ENCODE data around the gene RPRD1B. TPM values are rescaled to one million over a fixed set of nuclear protein-coding genes. Genes with fewer than 3 reads are reported as not detected.

Gene RPRD1B
- total RNA-seq, 2 donors from 2014 or later = 22.1 to 29.6 TPM

- peaks cover 15% of the 10 kb centered on the region for H3K36me3 ChIP-seq (ENCODE audit: control insufficient read depth, insufficient read depth, low read length)
- H3K9ac ChIP-seq (ENCODE audit: extremely low read depth, low read length, poor library complexity, severe bottlenecking) = no peak overlapping the region
- DNase-seq = no peak
- Mint-ChIP-seq H3K4me1 (peaks cover 4% of the 10 kb centered on the region), H3K9me3 (peaks cover 16% of the 10 kb centered on the region), H3K36me3 (ENCODE audit: low read depth) (peaks cover 23% of the 10 kb centered on the region), H3K4me3 (no peak overlapping the region), H3K27ac (no peak overlapping the region), H3K27me3 (ENCODE audit: insufficient read depth) (no peaks in the 10 kb centered on the region)
- H3K27ac ChIP-seq (ENCODE audit: low read depth, low read length) = no peak overlapping the region
- H3K27me3 ChIP-seq (ENCODE audit: control insufficient read depth, insufficient read depth, low read length, poor library complexity, severe bottlenecking) = no peaks in the 10 kb centered on the region
- no peak overlapping the region for H3K4me3 ChIP-seq (ENCODE audit: low read length)
- TF ChIP-seq, protein P1, sequence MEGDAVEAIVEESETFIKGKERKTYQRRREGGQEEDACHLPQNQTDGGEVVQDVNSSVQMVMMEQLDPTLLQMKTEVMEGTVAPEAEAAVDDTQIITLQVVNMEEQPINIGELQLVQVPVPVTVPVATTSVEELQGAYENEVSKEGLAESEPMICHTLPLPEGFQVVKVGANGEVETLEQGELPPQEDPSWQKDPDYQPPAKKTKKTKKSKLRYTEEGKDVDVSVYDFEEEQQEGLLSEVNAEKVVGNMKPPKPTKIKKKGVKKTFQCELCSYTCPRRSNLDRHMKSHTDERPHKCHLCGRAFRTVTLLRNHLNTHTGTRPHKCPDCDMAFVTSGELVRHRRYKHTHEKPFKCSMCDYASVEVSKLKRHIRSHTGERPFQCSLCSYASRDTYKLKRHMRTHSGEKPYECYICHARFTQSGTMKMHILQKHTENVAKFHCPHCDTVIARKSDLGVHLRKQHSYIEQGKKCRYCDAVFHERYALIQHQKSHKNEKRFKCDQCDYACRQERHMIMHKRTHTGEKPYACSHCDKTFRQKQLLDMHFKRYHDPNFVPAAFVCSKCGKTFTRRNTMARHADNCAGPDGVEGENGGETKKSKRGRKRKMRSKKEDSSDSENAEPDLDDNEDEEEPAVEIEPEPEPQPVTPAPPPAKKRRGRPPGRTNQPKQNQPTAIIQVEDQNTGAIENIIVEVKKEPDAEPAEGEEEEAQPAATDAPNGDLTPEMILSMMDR (conservative IDR thresholded peaks at IDR 0.05) = no peak
- no peaks in the 10 kb centered on the region for H3K4me1 ChIP-seq (ENCODE audit: control insufficient read depth, insufficient read depth, low read length)
- WGBS, 2 experiments (ENCODE audit: insufficient coverage in 1 of 2, insufficient read length in 1 of 2) = 89 to 94% methylated on average over 5 of the region's 5 CpGs
- peaks cover 15% of the 10 kb centered on the region for H3K9me3 ChIP-seq (ENCODE audit: control insufficient read depth, low read length)
These were observed 10.2 kb upstream of the RPRD1B start for GRCh38 chr20:38023181-38024001.

- H3K4me1 Mint-ChIP-seq = peaks cover 4% of the 10 kb centered on the region
- Histone ChIP-seq H3K9ac (ENCODE audit: extremely low read depth, low read length, poor library complexity, severe bottlenecking) (no peak overlapping the region), H3K4me3 (ENCODE audit: low read length) (no peak overlapping the region), H3K27me3 (ENCODE audit: control insufficient read depth, insufficient read depth, low read length, poor library complexity, severe bottlenecking) (no peaks in the 10 kb centered on the region), H3K4me1 (ENCODE audit: control insufficient read depth, insufficient read depth, low read length) (no peaks in the 10 kb centered on the region), H3K9me3 (ENCODE audit: control insufficient read depth, low read length) (peaks cover 4% of the 10 kb centered on the region), H3K36me3 (ENCODE audit: control insufficient read depth, insufficient read depth, low read length) (peaks cover 4% of the 10 kb centered on the region), H3K27ac (ENCODE audit: low read depth, low read length) (no peak overlapping the region)
- TF ChIP-seq, protein P1 (conservative IDR thresholded peaks at IDR 0.05) = no peak
- DNase-seq = no peak
- H3K4me3 Mint-ChIP-seq = no peak overlapping the region
- H3K27ac Mint-ChIP-seq = no peak overlapping the region
- 92 to 94% methylated on average over 3 to 5 of the region's 5 CpGs for WGBS, 2 experiments (ENCODE audit: insufficient coverage in 1 of 2, insufficient read length in 1 of 2)
- H3K27me3 Mint-ChIP-seq (ENCODE audit: insufficient read depth) = no peaks in the 10 kb centered on the region
- H3K36me3 Mint-ChIP-seq (ENCODE audit: low read depth) = peaks cover 18% of the 10 kb centered on the region
- H3K9me3 Mint-ChIP-seq = peaks cover 5% of the 10 kb centered on the region
These were observed 9.1 kb upstream of the RPRD1B start for GRCh38 chr20:38024496-38024895.

DNA sequence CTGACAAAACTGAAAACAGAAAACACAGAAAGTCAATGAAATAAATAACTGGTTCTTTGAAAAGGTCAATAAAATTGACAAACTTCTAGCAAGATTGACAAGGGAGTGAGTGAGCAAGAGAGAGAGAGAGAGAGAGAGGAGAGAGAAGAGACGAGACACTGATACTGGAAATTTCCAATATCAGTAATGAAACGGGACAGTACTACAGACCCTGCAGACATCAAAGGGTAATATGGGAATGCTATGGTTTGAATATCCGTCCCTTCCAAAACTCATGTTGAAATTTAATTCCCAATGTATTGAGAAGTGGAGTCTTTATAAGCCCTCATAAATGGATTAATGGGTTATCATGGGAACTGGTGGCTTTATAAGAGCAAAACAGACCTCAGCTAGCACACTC lies 4.1 kb upstream of the RPRD1B start:
- Histone ChIP-seq H3K27me3 (ENCODE audit: control insufficient read depth, insufficient read depth, low read length, poor library complexity, severe bottlenecking) (no peaks in the 10 kb centered on the region), H3K9me3 (ENCODE audit: control insufficient read depth, low read length) (no peaks in the 10 kb centered on the region), H3K36me3 (ENCODE audit: control insufficient read depth, insufficient read depth, low read length) (no peaks in the 10 kb centered on the region), H3K4me3 (ENCODE audit: low read length) (no peak overlapping the region), H3K4me1 (ENCODE audit: control insufficient read depth, insufficient read depth, low read length) (no peaks in the 10 kb centered on the region), H3K9ac (ENCODE audit: extremely low read depth, low read length, poor library complexity, severe bottlenecking) (no peak overlapping the region), H3K27ac (ENCODE audit: low read depth, low read length) (no peak overlapping the region)
- TF ChIP-seq, protein P1 (conservative IDR thresholded peaks at IDR 0.05) = no peak
- Mint-ChIP-seq H3K27ac (no peak overlapping the region), H3K9me3 (no peaks in the 10 kb centered on the region), H3K4me3 (no peak overlapping the region), H3K36me3 (ENCODE audit: low read depth) (peaks cover 24% of the 10 kb centered on the region), H3K27me3 (ENCODE audit: insufficient read depth) (no peaks in the 10 kb centered on the region), H3K4me1 (peaks cover 3% of the 10 kb centered on the region)
- 97 to 98% methylated on average over 3 of the region's 3 CpGs for WGBS, 2 experiments (ENCODE audit: insufficient coverage in 1 of 2, insufficient read length in 1 of 2)
- DNase-seq = no peak

All from endodermal cell (in vitro differentiated cells).